ENCODE data around the gene BOLA1. TPM values are rescaled to one million over a fixed set of nuclear protein-coding genes. Genes with fewer than 3 reads are reported as not detected.

BOLA1 gene
- total and polyA plus RNA-seq, 12 donors = 12.2 to 63.8 (median 34.0) TPM

DNA sequence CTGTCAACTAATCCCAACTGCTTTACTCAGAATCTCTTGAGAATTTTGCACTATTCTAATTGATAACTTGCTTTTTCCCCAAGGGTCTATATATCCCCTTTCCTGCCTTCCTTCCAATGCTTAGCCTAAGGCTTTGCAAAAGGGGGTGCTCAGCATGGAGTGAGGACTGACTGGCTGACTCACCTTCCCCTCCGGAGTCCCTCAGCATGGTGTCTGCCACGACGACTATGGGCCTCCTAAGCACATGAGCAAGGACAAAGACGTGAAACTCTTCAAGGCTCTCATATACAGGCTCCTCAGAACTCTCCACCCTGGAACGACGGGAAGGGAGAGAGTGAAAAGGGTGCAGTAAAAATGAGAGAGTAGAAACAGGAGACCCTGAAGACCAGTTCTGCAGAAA is 50.5 kb downstream of the BOLA1 start:
- no peak for DNase-seq
- 58 to 75% (median 64%) methylated on average over 6 of the region's 6 CpGs for WGBS, 4 donors
- intact Hi-C loops (cut with DNase I) = no loop called here
- Histone ChIP-seq H3K4me1 (replicated peaks in 1 of 2) (no peaks in the 10 kb centered on the region), H3K4me3 (no peak overlapping the region), H3K27me3 (no peaks in the 10 kb centered on the region), H3K27ac (no peak overlapping the region), H3K9me3 (replicated peaks in 1 of 3) (no peaks in the 10 kb centered on the region), H3K36me3 (replicated peaks in 1 of 2) (peaks cover 0 to 54% of the 10 kb centered on the region in 2 donors)
- TF ChIP-seq POLR2A (IDR thresholded peaks at IDR 0.05) (no peak), CTCF (IDR thresholded peaks at IDR 0.05) (no peak)

Other genes with a start within 250 kb of the BOLA1 start
- gene FCGR1A, start 116.9 kb upstream of the BOLA1 start, total RNA-seq = 10 to 100 TPM in 7 of 9 donors, 1 to 10 TPM in 2; 2.3 to 38.0 (median 20.2) TPM
- 10 to 100 TPM; 10.6 to 64.2 (median 63.5) TPM for gene FCGR1A, start 116.9 kb upstream of the BOLA1 start, polyA plus RNA-seq
- 10 to 100 TPM in 4 of 9 donors, 1 to 10 TPM in 5; 2.8 to 31.8 (median 8.1) TPM for gene SV2A, start 18.3 kb downstream of the BOLA1 start, total RNA-seq
- 10 to 100 TPM; 11.1 to 24.1 (median 12.8) TPM for gene SV2A, start 18.3 kb downstream of the BOLA1 start, polyA plus RNA-seq
- gene SF3B4, start 28.2 kb downstream of the BOLA1 start, total RNA-seq = 10 to 100 TPM; 10.2 to 59.3 (median 27.6) TPM
- 10 to 100 TPM; 41.0 to 83.6 (median 57.5) TPM for gene SF3B4, start 28.2 kb downstream of the BOLA1 start, polyA plus RNA-seq
- 10 to 100 TPM; 14.5 to 70.6 (median 40.2) TPM for gene MTMR11, start 37.3 kb downstream of the BOLA1 start, total RNA-seq
- gene MTMR11, start 37.3 kb downstream of the BOLA1 start, polyA plus RNA-seq = 10 to 100 TPM; 52.6 to 70.0 (median 60.2) TPM
- 10 to 100 TPM; 14.4 to 45.7 (median 24.4) TPM for gene OTUD7B, start 111.2 kb downstream of the BOLA1 start, total RNA-seq
- gene OTUD7B, start 111.2 kb downstream of the BOLA1 start, polyA plus RNA-seq = 10 to 100 TPM in 2 of 3 donors, 1 to 10 TPM in 1; 5.7 to 18.4 (median 10.2) TPM
- gene VPS45, start 168.2 kb downstream of the BOLA1 start, total RNA-seq = 10 to 100 TPM; 36.5 to 78.9 (median 54.2) TPM
- gene VPS45, start 168.2 kb downstream of the BOLA1 start, polyA plus RNA-seq = 10 to 100 TPM; 49.2 to 67.4 (median 59.2) TPM